Hepatocyte (in vitro differentiated cells): ENCODE measurements around the gene XIRP1.

Source experiments
- EZH2 ChIP-seq: fragments of 200-600 bp; sonication (generic); IDR thresholded peaks from 2 replicates; pipeline ENCODE4 v1.6.1; 2016; ENCODE audit warnings: antibody characterized with exemption, mild to moderate bottlenecking, borderline replicate concordance
- EZH2phosphoT487 ChIP-seq: fragments of 200-600 bp; sonication (generic); IDR thresholded peaks from one replicate; pipeline ENCODE4 v1.6.1; 2018; ENCODE audit warnings: antibody characterized with exemption, mild to moderate bottlenecking, low read depth, moderate library complexity; ENCODE audit not compliant: unreplicated experiment, severe bottlenecking
- TF ChIP-seq, protein P1 (sequence below): fragments of 200-600 bp; sonication (generic); IDR thresholded peaks from 2 replicates; pipeline ENCODE4 v1.5.1; 2016; ENCODE audit warnings: antibody characterized with exemption, mild to moderate bottlenecking; ENCODE audit not compliant: poor library complexity

DNA sequence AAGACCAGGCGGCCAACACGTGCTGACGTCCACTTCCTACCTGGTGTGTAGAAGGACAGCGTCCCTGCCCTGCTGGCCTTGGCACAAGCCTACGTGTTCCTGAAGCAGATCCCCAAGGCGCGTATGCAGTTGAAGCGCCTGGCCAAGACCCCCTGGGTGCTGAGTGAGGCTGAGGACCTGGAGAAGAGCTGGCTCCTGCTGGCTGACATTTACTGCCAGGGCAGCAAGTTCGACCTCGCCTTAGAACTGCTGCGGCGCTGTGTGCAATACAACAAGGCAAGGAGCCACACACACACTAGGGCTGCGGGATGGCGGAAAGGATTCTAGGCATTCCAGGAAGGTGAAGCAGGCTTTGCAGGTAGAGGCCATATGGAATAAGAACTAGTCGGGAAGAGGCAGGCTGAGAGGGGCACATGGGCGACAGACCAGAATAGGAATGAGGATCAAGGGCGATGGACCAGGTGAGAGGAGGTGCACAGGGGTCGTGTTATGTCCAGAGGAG, 54.9 kb downstream of the XIRP1 start:
- TF ChIP-seq, protein P1, sequence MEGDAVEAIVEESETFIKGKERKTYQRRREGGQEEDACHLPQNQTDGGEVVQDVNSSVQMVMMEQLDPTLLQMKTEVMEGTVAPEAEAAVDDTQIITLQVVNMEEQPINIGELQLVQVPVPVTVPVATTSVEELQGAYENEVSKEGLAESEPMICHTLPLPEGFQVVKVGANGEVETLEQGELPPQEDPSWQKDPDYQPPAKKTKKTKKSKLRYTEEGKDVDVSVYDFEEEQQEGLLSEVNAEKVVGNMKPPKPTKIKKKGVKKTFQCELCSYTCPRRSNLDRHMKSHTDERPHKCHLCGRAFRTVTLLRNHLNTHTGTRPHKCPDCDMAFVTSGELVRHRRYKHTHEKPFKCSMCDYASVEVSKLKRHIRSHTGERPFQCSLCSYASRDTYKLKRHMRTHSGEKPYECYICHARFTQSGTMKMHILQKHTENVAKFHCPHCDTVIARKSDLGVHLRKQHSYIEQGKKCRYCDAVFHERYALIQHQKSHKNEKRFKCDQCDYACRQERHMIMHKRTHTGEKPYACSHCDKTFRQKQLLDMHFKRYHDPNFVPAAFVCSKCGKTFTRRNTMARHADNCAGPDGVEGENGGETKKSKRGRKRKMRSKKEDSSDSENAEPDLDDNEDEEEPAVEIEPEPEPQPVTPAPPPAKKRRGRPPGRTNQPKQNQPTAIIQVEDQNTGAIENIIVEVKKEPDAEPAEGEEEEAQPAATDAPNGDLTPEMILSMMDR: no peak
- TF ChIP-seq EZH2 (no peak), EZH2phosphoT487 (no peak)
